Measurements from ENCODE around the gene EVA1C. TPM values are rescaled to one million over a fixed set of nuclear protein-coding genes. Genes with fewer than 3 reads are reported as not detected.
"Not testable (repeated sequence)": the region's sequence is repeated elsewhere in the genome, so short reads cannot be mapped to it uniquely, and the experiment has no call there.

Gene EVA1C
- polyA plus RNA-seq, 1 of the 3 experiments (the other 2 are of a cell fraction) = 10.1 TPM

DNA sequence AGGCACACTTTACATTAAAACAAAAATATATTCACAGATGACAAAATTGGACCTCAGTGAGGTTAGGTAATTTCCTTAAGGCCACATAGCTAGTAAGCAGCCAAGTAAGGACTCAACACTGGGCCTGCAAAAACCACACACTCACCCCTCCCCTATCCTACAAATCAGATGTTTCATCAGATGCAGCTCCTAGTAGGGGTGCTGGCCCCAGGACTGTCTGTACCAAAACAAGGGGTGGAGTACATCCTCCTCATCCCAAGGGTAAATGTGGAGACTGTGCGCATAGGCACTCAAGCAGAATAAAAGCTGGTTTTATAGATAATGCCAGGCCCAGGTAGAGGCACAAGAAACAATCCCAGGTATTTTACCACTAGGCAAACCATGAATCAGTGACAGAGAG is 45.3 kb upstream of the EVA1C start:
- Histone ChIP-seq H3K27ac (ENCODE audit: low read depth in 2 of 2, low read length in 1 of 2) (no peak overlapping the region), H2AFZ (ENCODE audit: low read depth) (no peak overlapping the region), H3K36me3 (replicated peaks in 1 of 2; ENCODE audit: control insufficient read depth in 1 of 2, insufficient read depth in 2 of 2, low read length in 1 of 2) (peaks cover 74 to 89% of the 10 kb centered on the region in 2 experiments), H3K9ac (no peak overlapping the region), H3K27me3 (ENCODE audit: insufficient read depth) (no peaks in the 10 kb centered on the region), H3K4me1 (ENCODE audit: control insufficient read depth in 1 of 2, insufficient read depth in 2 of 2, low read depth in 1 of 2, low read length in 1 of 2) (0 out of 4 replicates have a peak, but pooled peaks cover 0 to 3% of the 10 kb centered on the region in 2 experiments), H3K4me2 (no peak overlapping the region), H3K79me2 (ENCODE audit: insufficient read depth) (peaks cover 45% of the 10 kb centered on the region; the same call in 1 of the 2 replicates), H3K4me3 (ENCODE audit: low read depth in 2 of 2, low read length in 1 of 2) (no peak overlapping the region), H3K9me2 (no peaks in the 10 kb centered on the region), H3F3A (replicated peaks; ENCODE audit: insufficient read depth) (peaks cover 3% of the 10 kb centered on the region), H4K20me1 (ENCODE audit: insufficient read depth) (no peaks in the 10 kb centered on the region), H3K9me3 (no peaks in the 10 kb centered on the region)
- 100% methylated on average over 1 of the region's 1 CpG for WGBS (ENCODE audit: low lambda C conversion rate)
- ChIA-PET CTCF (interaction anchor here (1.2 to 2.0 kb wide), 2 partner anchors 234 to 581 kb away, joined by 3 to 6 read pairs; no protein-coding TSS in a partner anchor), POLR2A (no interaction called here)
- no peak for DNase-seq
- TF ChIP-seq, protein P1, sequence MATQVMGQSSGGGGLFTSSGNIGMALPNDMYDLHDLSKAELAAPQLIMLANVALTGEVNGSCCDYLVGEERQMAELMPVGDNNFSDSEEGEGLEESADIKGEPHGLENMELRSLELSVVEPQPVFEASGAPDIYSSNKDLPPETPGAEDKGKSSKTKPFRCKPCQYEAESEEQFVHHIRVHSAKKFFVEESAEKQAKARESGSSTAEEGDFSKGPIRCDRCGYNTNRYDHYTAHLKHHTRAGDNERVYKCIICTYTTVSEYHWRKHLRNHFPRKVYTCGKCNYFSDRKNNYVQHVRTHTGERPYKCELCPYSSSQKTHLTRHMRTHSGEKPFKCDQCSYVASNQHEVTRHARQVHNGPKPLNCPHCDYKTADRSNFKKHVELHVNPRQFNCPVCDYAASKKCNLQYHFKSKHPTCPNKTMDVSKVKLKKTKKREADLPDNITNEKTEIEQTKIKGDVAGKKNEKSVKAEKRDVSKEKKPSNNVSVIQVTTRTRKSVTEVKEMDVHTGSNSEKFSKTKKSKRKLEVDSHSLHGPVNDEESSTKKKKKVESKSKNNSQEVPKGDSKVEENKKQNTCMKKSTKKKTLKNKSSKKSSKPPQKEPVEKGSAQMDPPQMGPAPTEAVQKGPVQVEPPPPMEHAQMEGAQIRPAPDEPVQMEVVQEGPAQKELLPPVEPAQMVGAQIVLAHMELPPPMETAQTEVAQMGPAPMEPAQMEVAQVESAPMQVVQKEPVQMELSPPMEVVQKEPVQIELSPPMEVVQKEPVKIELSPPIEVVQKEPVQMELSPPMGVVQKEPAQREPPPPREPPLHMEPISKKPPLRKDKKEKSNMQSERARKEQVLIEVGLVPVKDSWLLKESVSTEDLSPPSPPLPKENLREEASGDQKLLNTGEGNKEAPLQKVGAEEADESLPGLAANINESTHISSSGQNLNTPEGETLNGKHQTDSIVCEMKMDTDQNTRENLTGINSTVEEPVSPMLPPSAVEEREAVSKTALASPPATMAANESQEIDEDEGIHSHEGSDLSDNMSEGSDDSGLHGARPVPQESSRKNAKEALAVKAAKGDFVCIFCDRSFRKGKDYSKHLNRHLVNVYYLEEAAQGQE (IDR thresholded peaks at IDR 0.05; ENCODE audit: low read depth, low read length) = no peak
- no peak for TF ChIP-seq FOXJ3 (CRISPR knock-in tag; IDR thresholded peaks at IDR 0.05)

DNA sequence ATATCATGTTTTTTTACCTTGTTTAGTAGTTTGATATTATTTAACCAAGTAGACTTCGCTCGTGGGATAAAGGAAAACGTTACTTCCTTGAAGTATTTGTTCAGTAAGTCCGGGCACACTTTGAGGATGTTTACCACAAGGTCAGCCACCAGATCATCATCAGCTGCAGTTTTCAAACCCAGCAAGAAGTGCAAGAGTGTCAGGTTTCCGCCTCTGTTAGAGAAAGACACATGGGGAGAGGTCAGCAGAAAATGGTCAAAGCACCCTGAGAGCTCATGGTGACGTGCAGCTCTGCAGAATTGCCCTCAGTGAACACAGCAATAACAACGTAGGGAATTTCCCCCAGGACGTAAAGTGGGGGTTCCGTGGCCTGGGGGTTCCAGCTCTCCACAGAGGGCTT is 44.1 kb upstream of the EVA1C start:
- no peak overlapping the region for H3K4me3 ChIP-seq (ENCODE audit: low read depth in 2 of 2, low read length in 1 of 2)
- H3K9me3 ChIP-seq = no peaks in the 10 kb centered on the region
- no peak overlapping the region for H3K27ac ChIP-seq (ENCODE audit: low read depth in 2 of 2, low read length in 1 of 2)
- H2AFZ ChIP-seq (ENCODE audit: low read depth) = no peak overlapping the region
- ChIA-PET POLR2A (no interaction called here), CTCF (interaction anchor here (1.2 to 2.0 kb wide), 3 partner anchors 201 to 582 kb away, joined by 3 to 6 read pairs (median 5); no protein-coding TSS in a partner anchor)
- H3K4me2 ChIP-seq = no peak overlapping the region
- peaks cover 70 to 89% of the 10 kb centered on the region in 2 experiments for H3K36me3 ChIP-seq (replicated peaks in 1 of 2; ENCODE audit: control insufficient read depth in 1 of 2, insufficient read depth in 2 of 2, low read length in 1 of 2)
- peaks cover 7% of the 10 kb centered on the region for H3F3A ChIP-seq (replicated peaks; ENCODE audit: insufficient read depth)
- TF ChIP-seq RAD21 (IDR thresholded peaks at IDR 0.05; ENCODE audit: low read length) (no peak), SMC3 (IDR thresholded peaks at IDR 0.05; ENCODE audit: low read depth, low read length) (no peak), RCOR1 (IDR thresholded peaks at IDR 0.05; ENCODE audit: low read length) (no peak), FOSL2 (IDR thresholded peaks at IDR 0.05; ENCODE audit: borderline replicate concordance, low read depth) (no peak), EZH2phosphoT487 (IDR thresholded peaks at IDR 0.05; ENCODE audit: borderline replicate concordance, low read depth) (no peak), RFX5 (IDR thresholded peaks at IDR 0.05; ENCODE audit: low read length) (no peak), MXI1 (IDR thresholded peaks at IDR 0.05; ENCODE audit: low read depth, low read length) (no peak), TEAD4 (IDR thresholded peaks at IDR 0.05; ENCODE audit: borderline replicate concordance, insufficient read depth) (no peak), POLR2AphosphoS5 (IDR thresholded peaks at IDR 0.05; ENCODE audit: low read depth, low read length) (no peak), FOXJ3 (CRISPR knock-in tag; IDR thresholded peaks at IDR 0.05) (no peak), JUND (IDR thresholded peaks at IDR 0.05) (no peak)
- TF ChIP-seq, protein P1 (IDR thresholded peaks at IDR 0.05; ENCODE audit: low read depth, low read length) = no peak
- TF ChIP-seq, protein P2, sequence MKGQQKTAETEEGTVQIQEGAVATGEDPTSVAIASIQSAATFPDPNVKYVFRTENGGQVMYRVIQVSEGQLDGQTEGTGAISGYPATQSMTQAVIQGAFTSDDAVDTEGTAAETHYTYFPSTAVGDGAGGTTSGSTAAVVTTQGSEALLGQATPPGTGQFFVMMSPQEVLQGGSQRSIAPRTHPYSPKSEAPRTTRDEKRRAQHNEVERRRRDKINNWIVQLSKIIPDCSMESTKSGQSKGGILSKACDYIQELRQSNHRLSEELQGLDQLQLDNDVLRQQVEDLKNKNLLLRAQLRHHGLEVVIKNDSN (IDR thresholded peaks at IDR 0.05; ENCODE audit: borderline replicate concordance, low read depth) = no peak
- H3K27me3 ChIP-seq (ENCODE audit: insufficient read depth) = no peaks in the 10 kb centered on the region
- no peak overlapping the region for H3K9ac ChIP-seq
- 0 out of 4 replicates have a peak, but pooled peaks cover 0 to 7% of the 10 kb centered on the region in 2 experiments for H3K4me1 ChIP-seq (ENCODE audit: control insufficient read depth in 1 of 2, insufficient read depth in 2 of 2, low read depth in 1 of 2, low read length in 1 of 2)
- H3K9me2 ChIP-seq = no peaks in the 10 kb centered on the region
- no peak for DNase-seq
- H3K79me2 ChIP-seq (ENCODE audit: insufficient read depth) = peaks cover 45% of the 10 kb centered on the region; the same call in 1 of the 2 replicates
- 93% methylated on average over 9 of the region's 9 CpGs for WGBS (ENCODE audit: low lambda C conversion rate)
- H4K20me1 ChIP-seq (ENCODE audit: insufficient read depth) = no peaks in the 10 kb centered on the region

DNA sequence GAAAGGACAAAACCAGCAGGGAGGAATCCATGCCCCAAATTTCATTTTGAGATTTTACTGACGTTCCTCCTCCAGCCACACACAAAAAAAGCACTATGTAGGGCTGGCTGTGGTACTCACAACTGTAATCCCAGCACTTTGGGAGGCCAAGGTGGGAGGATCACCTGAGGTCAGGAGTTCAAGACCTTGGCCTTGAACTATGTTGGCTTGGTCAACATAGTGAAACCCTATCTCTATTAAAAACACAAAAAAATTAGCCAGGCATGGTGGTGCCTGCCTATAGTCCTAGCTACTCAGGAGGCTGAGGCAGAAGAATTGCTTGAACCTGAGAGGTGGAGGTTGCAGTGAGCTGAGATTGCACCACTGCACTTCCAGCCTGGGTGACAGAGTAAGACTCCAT is 43.5 kb upstream of the EVA1C start:
- CTCF ChIA-PET = interaction anchor here (0.7 to 1.5 kb wide), 3 partner anchors 38 to 201 kb away, joined by 3 to 5 read pairs (median 5); no protein-coding TSS in a partner anchor
- H3K36me3 ChIP-seq (replicated peaks in 1 of 2; ENCODE audit: control insufficient read depth in 1 of 2, insufficient read depth in 2 of 2, low read length in 1 of 2) = peaks cover 64 to 94% of the 10 kb centered on the region in 2 experiments
- H3K9ac ChIP-seq; H3F3A ChIP-seq (replicated peaks; ENCODE audit: insufficient read depth); H3K27me3 ChIP-seq (ENCODE audit: insufficient read depth); H3K4me1 ChIP-seq (ENCODE audit: control insufficient read depth in 1 of 2, insufficient read depth in 2 of 2, low read depth in 1 of 2, low read length in 1 of 2); H3K4me3 ChIP-seq (ENCODE audit: low read depth in 2 of 2, low read length in 1 of 2); H3K4me2 ChIP-seq; DNase-seq; H3K9me2 ChIP-seq; H3K9me3 ChIP-seq; H4K20me1 ChIP-seq (ENCODE audit: insufficient read depth); H2AFZ ChIP-seq (ENCODE audit: low read depth); POLR2A ChIA-PET; H3K27ac ChIP-seq (ENCODE audit: low read depth in 2 of 2, low read length in 1 of 2): not testable (repeated sequence)
- peaks cover 48% of the 10 kb centered on the region; the same call in 1 of the 2 replicates for H3K79me2 ChIP-seq (ENCODE audit: insufficient read depth)
- 94% methylated on average over 1 of the region's 1 CpG for WGBS (ENCODE audit: low lambda C conversion rate)
